Measurements from ENCODE around the gene TM4SF20.
A peak's percentile ranks its signal among the peaks of the same experiment; 100 is the strongest.
"Not testable (repeated sequence)": the region's sequence is repeated elsewhere in the genome, so short reads cannot be mapped to it uniquely, and the experiment has no call there.

TM4SF20 gene

DNA sequence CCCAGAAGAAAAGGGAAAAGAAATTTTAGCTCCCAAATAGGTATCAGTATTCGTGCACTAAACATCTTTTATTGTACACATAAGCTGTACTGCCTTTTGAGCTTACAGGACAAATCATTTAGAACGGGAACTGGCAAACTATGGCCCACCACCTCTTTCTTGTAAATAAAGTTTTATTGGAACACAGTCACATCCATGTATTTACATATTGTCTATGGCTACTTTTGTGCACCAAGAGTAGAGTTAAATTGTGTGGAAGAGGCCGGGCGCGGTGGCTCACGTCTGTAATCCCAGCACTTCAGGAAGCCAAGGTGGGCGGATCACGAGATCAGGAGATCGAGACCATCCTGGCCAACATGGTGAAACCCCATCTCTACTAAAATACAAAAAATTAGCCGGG lies 5.7 kb downstream of the TM4SF20 start:
- TF ChIP-seq, protein P1, sequence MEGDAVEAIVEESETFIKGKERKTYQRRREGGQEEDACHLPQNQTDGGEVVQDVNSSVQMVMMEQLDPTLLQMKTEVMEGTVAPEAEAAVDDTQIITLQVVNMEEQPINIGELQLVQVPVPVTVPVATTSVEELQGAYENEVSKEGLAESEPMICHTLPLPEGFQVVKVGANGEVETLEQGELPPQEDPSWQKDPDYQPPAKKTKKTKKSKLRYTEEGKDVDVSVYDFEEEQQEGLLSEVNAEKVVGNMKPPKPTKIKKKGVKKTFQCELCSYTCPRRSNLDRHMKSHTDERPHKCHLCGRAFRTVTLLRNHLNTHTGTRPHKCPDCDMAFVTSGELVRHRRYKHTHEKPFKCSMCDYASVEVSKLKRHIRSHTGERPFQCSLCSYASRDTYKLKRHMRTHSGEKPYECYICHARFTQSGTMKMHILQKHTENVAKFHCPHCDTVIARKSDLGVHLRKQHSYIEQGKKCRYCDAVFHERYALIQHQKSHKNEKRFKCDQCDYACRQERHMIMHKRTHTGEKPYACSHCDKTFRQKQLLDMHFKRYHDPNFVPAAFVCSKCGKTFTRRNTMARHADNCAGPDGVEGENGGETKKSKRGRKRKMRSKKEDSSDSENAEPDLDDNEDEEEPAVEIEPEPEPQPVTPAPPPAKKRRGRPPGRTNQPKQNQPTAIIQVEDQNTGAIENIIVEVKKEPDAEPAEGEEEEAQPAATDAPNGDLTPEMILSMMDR (conservative IDR thresholded peaks at IDR 0.05; ENCODE audit: low read depth, low read length): no peak
- no peak overlapping the region for H3K4me3 ChIP-seq (ENCODE audit: low read length)
- DNase-seq (ENCODE audit: low read depth): no peak

DNA sequence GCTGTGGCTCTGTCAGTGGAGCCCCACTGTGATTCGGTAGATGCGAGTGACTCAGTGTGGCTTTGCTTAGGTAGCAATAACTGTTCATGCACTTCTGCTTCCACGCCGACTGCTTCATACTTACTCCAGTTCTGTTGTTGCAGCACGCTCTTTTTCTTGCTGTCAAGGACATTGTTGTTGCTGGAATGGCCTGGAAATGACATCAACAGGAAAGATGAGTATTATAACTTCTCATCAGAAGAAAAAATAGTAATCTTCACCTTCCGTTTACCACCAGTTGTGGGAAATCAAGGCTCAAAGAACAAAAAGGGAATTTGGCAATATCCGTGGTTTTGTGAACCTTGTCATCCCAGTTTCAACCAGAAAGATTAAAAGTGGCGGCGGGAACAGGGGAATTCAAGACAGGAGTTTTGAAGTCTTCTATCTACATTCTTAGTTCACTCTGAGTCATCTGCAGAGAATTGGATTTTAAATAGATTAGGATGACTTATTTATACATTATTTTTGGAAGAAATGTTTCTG lies 8.3 kb downstream of the TM4SF20 start:
- peak; percentile 42 for DNase-seq (ENCODE audit: low read depth)
- H3K4me3 ChIP-seq (ENCODE audit: low read length): no peak overlapping the region
- TF ChIP-seq, protein P1 (conservative IDR thresholded peaks at IDR 0.05; ENCODE audit: low read depth, low read length): no peak

DNA sequence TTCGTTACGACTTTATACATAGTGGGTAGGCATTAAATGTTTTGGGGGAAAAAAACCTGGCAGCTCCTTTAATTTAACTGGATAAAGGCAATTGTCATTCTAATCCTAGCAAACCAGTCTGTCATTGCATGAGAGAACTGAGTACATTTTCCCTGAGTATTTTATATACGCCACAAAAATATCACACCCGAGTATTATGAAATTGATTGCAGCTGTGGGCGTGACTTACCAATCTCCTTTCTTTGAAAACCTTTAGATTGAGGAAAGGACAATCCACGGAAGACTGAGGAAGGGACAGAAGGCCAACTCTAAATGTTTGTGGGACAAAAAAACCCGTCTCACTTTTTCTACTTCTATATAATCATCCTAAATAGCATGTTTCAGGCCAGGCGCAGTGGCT lies 9.0 kb downstream of the TM4SF20 start:
- no peak for DNase-seq (ENCODE audit: low read depth)
- TF ChIP-seq, protein P1 (conservative IDR thresholded peaks at IDR 0.05; ENCODE audit: low read depth, low read length): no peak
- H3K4me3 ChIP-seq (ENCODE audit: low read length): no peak overlapping the region

DNA sequence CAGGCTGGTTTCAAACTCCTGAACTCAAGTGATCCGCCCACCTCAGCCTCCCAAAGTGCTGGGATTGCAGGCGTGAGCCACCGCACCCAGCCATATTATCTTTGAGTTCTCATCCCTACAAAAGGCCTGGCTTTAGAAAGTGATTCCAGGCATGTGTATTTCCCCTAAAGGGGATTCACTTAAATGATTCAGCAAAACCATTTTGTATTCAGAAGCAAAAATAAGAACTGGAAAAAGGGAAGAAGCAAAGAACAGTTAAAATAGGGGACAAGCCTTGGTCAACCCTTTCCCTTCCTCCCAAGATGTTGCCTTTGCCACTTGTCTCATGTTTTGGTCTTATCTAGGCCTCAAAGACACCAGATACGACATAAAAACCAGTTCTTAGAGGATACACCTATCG lies 10.5 kb downstream of the TM4SF20 start:
- H3K4me3 ChIP-seq (ENCODE audit: low read length): no peak overlapping the region
- DNase-seq (ENCODE audit: low read depth): no peak
- TF ChIP-seq, protein P1 (conservative IDR thresholded peaks at IDR 0.05; ENCODE audit: low read depth, low read length): no peak

DNA sequence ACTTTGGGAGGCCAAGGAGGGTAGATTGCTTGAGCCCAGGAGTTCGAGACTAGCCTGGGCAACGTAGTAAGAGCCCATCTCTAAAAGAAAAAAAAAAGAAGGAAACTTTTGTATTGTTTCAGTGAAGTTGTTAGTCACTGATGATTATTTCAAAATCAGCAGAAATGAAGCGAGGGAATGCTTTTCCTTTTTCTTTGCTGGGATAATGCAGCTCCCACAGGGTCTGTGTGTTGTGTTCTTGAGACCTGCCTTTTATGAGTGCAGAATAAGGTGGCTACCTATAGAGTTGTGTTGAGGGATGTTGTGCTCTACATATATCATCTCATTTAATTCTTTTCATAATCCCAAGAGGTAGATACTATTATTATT lies 11.7 kb downstream of the TM4SF20 start:
- no peak overlapping the region for H3K4me3 ChIP-seq (ENCODE audit: low read length)
- TF ChIP-seq, protein P1 (conservative IDR thresholded peaks at IDR 0.05; ENCODE audit: low read depth, low read length): no peak
- DNase-seq (ENCODE audit: low read depth): no peak

DNA sequence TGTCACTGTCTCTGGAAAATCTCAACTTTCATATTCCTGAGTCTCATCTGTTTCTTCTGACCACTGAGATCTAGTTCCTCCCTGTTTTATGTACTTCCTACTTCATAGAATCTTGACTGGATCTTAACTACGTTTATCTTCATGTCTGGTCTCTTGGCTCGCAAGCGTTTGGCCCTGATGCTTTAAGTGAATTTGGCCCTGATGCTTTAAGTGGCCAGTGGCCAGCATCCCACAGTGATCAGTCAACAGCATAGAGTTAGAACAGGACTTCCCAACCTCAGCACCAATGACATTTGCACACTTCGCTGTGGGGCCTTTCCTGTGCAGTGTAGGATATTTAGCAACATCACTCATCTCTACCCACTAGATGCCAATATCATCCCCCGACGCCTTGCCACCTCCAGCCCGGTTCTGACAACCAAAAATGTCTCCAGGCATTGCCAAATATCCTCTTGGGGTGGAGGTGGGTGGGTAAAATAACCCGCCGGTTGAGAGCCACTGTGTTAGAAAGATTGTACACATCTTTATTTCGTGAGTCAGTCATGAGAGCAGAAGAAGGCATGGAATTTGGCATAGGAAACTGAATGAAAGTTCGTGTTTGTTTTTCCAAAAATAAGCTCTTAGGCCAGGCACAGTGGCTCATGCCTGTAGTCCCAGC lies 12.2 kb downstream of the TM4SF20 start:
- TF ChIP-seq, protein P1 (conservative IDR thresholded peaks at IDR 0.05; ENCODE audit: low read depth, low read length): no peak
- DNase-seq (ENCODE audit: low read depth): no peak
- H3K4me3 ChIP-seq (ENCODE audit: low read length): no peak overlapping the region

DNA sequence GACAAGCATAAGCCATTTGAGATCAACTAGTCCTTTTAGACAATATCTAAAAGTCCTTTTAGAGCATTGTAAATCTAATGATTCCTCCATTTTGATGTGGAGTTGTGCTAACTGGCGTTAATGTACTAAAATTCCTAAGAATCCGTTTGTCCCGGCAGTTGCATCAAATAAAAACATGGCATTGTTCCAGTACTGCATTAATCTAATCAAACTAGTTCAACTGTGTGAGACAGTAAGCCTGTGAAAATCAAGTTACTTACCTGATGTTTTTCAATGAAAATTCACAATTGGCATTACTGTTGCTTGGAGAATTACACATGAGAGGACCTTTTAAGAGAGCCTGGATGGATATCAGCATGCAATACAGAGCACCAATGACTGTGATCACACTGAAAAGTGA lies 13.3 kb downstream of the TM4SF20 start:
- H3K4me3 ChIP-seq (ENCODE audit: low read length): no peak overlapping the region
- TF ChIP-seq, protein P1 (conservative IDR thresholded peaks at IDR 0.05; ENCODE audit: low read depth, low read length): no peak
- peak; percentile 71 for DNase-seq (ENCODE audit: low read depth)

DNA sequence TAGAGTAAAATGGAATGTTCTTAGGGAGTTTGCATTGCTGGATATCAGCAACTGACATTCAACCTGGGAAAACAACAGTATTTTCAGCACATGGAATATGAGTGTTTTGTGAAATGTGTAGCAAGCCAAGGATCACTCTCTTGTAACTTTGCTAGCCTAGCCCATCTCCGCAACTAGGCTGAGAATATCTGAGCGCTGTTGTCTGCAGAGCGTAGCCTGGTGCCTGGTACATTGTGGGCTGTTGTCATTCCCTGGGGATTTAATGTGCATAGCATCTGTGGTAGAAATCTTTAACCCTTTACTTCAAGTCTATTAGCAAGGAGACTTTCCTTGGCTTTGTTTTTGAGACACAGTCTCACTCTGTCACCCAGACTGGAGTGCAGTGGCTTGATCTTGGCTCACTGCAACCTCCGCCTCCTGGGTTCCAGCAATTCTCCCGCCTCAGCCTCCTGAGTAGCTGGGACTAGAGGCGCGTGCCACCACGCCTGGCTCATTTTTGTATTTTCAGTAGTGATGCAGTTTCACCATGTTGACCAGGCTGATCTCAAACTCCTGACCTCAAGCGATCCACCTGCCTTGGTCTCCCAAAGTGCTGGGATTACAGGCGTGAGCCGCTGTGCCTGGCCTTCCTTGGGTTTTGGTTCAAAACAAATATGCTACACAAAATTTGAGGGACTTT lies 14.4 kb downstream of the TM4SF20 start:
- peak; percentile 81 for DNase-seq (ENCODE audit: low read depth)
- H3K4me3 ChIP-seq (ENCODE audit: low read length): not testable (repeated sequence)

Data from retinal pigment epithelial cell (primary cell).